ENCODE results near the gene STX11. TPM values are rescaled to one million over a fixed set of nuclear protein-coding genes. Genes with fewer than 3 reads are reported as not detected.

STX11 gene
- total and polyA plus RNA-seq, 8 donors: 1.8 to 31.3 (median 2.5) TPM

GRCh38 chr6:144156991-144157390 lies 6.7 kb downstream of the STX11 start:
- Histone ChIP-seq H3K36me3 (peaks cover 0 to 24% of the 10 kb centered on the region in 2 donors), H3K9me3 (no peaks in the 10 kb centered on the region), H3K4me1 (peaks cover 4 to 98% of the 10 kb centered on the region in 2 donors), H3K27me3 (no peaks in the 10 kb centered on the region), H3K4me3 (no peak overlapping the region), H3K27ac (peak overlapping the region in 1 of 2 donors; percentile 75)
- ATAC-seq (peak; percentile 7), DNase-seq (no peak)
- intact Hi-C loops (cut with DNase I): no loop called here
- no peak for TF ChIP-seq CTCF (IDR thresholded peaks at IDR 0.05)

- H3K4me1 ChIP-seq: peaks cover 4 to 97% of the 10 kb centered on the region in 2 donors
- H3K36me3 ChIP-seq: peaks cover 0 to 25% of the 10 kb centered on the region in 2 donors
- no peaks in the 10 kb centered on the region for H3K9me3 ChIP-seq
- ATAC-seq (peak; percentile 52), DNase-seq (peak in 2 of 4 donors; percentile 76 to 79)
- H3K27ac ChIP-seq: peak overlapping the region in 1 of 2 donors; percentile 75
- intact Hi-C loops (cut with DNase I): no loop called here
- H3K4me3 ChIP-seq: no peak overlapping the region
- TF ChIP-seq CTCF (IDR thresholded peaks at IDR 0.05): no peak
- H3K27me3 ChIP-seq: no peaks in the 10 kb centered on the region
Observed at GRCh38 chr6:144158133-144158532, 7.8 kb downstream of the STX11 start.

DNA sequence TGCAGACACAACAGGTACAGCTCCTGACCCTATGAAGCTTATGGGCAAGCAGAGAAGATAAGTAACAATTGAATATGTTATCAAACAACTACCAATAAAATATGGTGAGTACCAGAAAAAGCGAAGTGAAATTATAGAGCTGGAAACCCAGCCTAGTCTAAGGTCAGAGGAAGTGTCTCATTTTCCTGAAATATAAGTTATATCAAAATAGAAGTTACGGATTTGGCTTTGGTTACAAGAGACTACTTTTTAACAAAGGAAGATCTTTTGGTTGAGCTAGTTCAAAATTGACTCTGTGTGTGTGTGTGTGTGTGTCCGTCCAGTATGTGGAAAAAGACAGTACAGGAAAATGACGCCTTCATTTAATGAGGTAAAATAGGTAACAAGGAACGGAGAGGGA lies 8.9 kb downstream of the STX11 start:
- no peak overlapping the region for H3K4me3 ChIP-seq

DNA sequence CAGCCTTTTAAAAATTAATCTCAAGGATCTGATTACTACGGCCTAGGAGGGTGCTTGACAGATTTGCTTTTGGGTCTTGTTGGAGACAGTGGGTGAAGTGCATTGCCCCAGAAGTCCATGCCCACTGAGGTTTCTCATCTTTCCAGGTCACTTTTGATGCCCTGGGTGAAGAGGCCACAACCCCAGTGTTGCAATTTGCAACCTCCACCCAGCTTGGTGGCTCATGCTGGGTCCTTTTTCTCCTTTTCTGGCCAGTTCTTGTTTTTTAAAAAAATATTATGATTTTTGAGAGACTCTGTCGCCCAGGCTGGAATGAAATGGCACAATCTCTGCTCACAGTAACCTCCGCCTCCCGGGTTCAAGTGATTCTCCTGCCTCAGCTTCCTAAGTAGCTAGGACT lies 9.4 kb downstream of the STX11 start:
- peaks cover 4 to 88% of the 10 kb centered on the region in 2 donors for H3K4me1 ChIP-seq
- ATAC-seq (peak; percentile 10), DNase-seq (no peak)
- no peak overlapping the region for H3K4me3 ChIP-seq
- H3K36me3 ChIP-seq: peaks cover 0 to 18% of the 10 kb centered on the region in 2 donors
- no peaks in the 10 kb centered on the region for H3K27me3 ChIP-seq
- no peaks in the 10 kb centered on the region for H3K9me3 ChIP-seq
- intact Hi-C loops (cut with DNase I): no loop called here
- no peak for TF ChIP-seq CTCF (IDR thresholded peaks at IDR 0.05)
- H3K27ac ChIP-seq: peak overlapping the region in 1 of 2 donors; percentile 55

More for the DNA sequence above, 8.9 kb downstream of the STX11 start:
- Histone ChIP-seq H3K4me1 (peaks cover 4 to 93% of the 10 kb centered on the region in 2 donors), H3K9me3 (no peaks in the 10 kb centered on the region), H3K36me3 (peaks cover 0 to 21% of the 10 kb centered on the region in 2 donors), H3K27ac (peak overlapping the region in 1 of 2 donors; percentile 55), H3K27me3 (no peaks in the 10 kb centered on the region)
- ATAC-seq (no peak), DNase-seq (no peak)
- no peak for TF ChIP-seq CTCF (IDR thresholded peaks at IDR 0.05)
- intact Hi-C loops (cut with DNase I): no loop called here

- H3K27ac ChIP-seq: peak overlapping the region in 1 of 2 donors; percentile 55
- H3K4me1 ChIP-seq: peaks cover 4 to 84% of the 10 kb centered on the region in 2 donors
- intact Hi-C loops (cut with DNase I): no loop called here
- no peak overlapping the region for H3K4me3 ChIP-seq
- no peak for TF ChIP-seq CTCF (IDR thresholded peaks at IDR 0.05)
- H3K27me3 ChIP-seq: no peaks in the 10 kb centered on the region
- H3K9me3 ChIP-seq: no peaks in the 10 kb centered on the region
- DNase-seq (peak in 1 of 4 donors; percentile 22), ATAC-seq (peak; percentile 58)
- peaks cover 0 to 18% of the 10 kb centered on the region in 2 donors for H3K36me3 ChIP-seq
Observed at GRCh38 chr6:144160431-144161005, 10.2 kb downstream of the STX11 start.
